ENCODE measurements around the gene IL2RA. TPM values are rescaled to one million over a fixed set of nuclear protein-coding genes. Genes with fewer than 3 reads are reported as not detected.

The IL2RA gene
- total RNA-seq, 1 experiment from 2014 or later, result 0.59 TPM

GRCh38 chr10:6061056-6061455, 1.1 kb downstream of the IL2RA start:
- H3K4me1 ChIP-seq (ENCODE audit: control insufficient read depth in 1 of 2, insufficient read depth in 2 of 2, low read length in 2 of 2), result no peaks in the 10 kb centered on the region
- no peak overlapping the region for H2AFZ ChIP-seq (ENCODE audit: low read depth, low read length, poor library complexity, severe bottlenecking)
- H3K27me3 ChIP-seq (ENCODE audit: insufficient read depth, low read length), result peaks cover 14% of the 10 kb centered on the region; the same call in 1 of the 2 replicates
- H3K9me2 ChIP-seq (ENCODE audit: insufficient read depth), result no peaks in the 10 kb centered on the region
- DNase-seq (ENCODE audit: low read depth, low spot score) (no peak), ATAC-seq (no peak)
- H4K20me1 ChIP-seq (ENCODE audit: insufficient read depth), result no peaks in the 10 kb centered on the region
- RAD21 ChIA-PET (ENCODE audit: low non-redundant PET in 1 of 2, low total read pairs in 2 of 2, uncharacterized antibody in 2 of 2, unreplicated experiment in 2 of 2), result no interaction called here
- no TSS peak for BruUV-seq (replicated peaks)
- H3K27ac ChIP-seq (ENCODE audit: low read depth, low read length), result no peak overlapping the region
- intact Hi-C loops (cut with micrococcal nuclease), result no loop called here
- H3K9me3 ChIP-seq (ENCODE audit: control insufficient read depth in 1 of 2, insufficient read depth in 1 of 2, low read depth in 1 of 2, low read length in 2 of 2), result no peaks in the 10 kb centered on the region
- no peak overlapping the region for H3K4me2 ChIP-seq (ENCODE audit: low read length)
- no peaks in the 10 kb centered on the region for H3K79me2 ChIP-seq (ENCODE audit: insufficient read depth, low read length)
- CTCF ChIA-PET, result no interaction called here
- no peaks in the 10 kb centered on the region for H3K36me3 ChIP-seq (ENCODE audit: control insufficient read depth in 1 of 2, insufficient read depth in 2 of 2, low read length in 2 of 2)
- no peak overlapping the region for H3K9ac ChIP-seq (ENCODE audit: low read length)
- no peak overlapping the region for H3K4me3 ChIP-seq (replicated peaks in 1 of 2; ENCODE audit: low read depth in 1 of 2, low read length in 2 of 2)
- POLR2A ChIA-PET, result no interaction called here
- no peak for TF ChIP-seq ZBTB33 (IDR thresholded peaks at IDR 0.05; ENCODE audit: extremely low read depth, insufficient replicate concordance, low read length)
- no peak for TF ChIP-seq CTCF (IDR thresholded peaks at IDR 0.05 in 2 of 3, conservative IDR thresholded peaks at IDR 0.05 in 1 of 3; ENCODE audit: borderline replicate concordance in 1 of 3, insufficient read depth in 1 of 3, low read depth in 2 of 3, low read length in 2 of 3)
- TF ChIP-seq YY1 (IDR thresholded peaks at IDR 0.05; ENCODE audit: extremely low read depth, insufficient replicate concordance, low read depth, low read length), result no peak
- TF ChIP-seq SIN3A (IDR thresholded peaks at IDR 0.05; ENCODE audit: low read depth), result no peak
- no peak for TF ChIP-seq ZNF274 (IDR thresholded peaks at IDR 0.05; ENCODE audit: low read depth, low read length)
- no peak for TF ChIP-seq CEBPB (IDR thresholded peaks at IDR 0.05; ENCODE audit: low read depth)
- no peak for TF ChIP-seq ELF1 (IDR thresholded peaks at IDR 0.05; ENCODE audit: borderline replicate concordance, low read depth)
- no peak for TF ChIP-seq POLR2A (IDR thresholded peaks at IDR 0.05; ENCODE audit: borderline replicate concordance, extremely low read depth, insufficient read depth, insufficient read length)
- TF ChIP-seq EZH2phosphoT487 (IDR thresholded peaks at IDR 0.05; ENCODE audit: borderline replicate concordance), result no peak
- TF ChIP-seq EZH2 (IDR thresholded peaks at IDR 0.05), result no peak
- no peak for TF ChIP-seq EGR1 (IDR thresholded peaks at IDR 0.05; ENCODE audit: low read depth)
- TF ChIP-seq MAX (IDR thresholded peaks at IDR 0.05), result no peak
- no peak for TF ChIP-seq ATF3 (IDR thresholded peaks at IDR 0.05)

Data from HCT116 (cell line).